ENCODE data around the gene COL23A1.

COL23A1 gene

GRCh38 chr5:178419651-178420050 lies 170.5 kb downstream of the COL23A1 start:
- no peak for TF ChIP-seq CTCF (IDR thresholded peaks at IDR 0.05)

GRCh38 chr5:178419196-178419595 lies 171.0 kb downstream of the COL23A1 start:
- intact Hi-C loops (cut with DNase I; ENCODE audit: low total_unique reads): no loop called here
- no peak for TF ChIP-seq CTCF (IDR thresholded peaks at IDR 0.05)
- Histone ChIP-seq H3K9me3 (no peaks in the 10 kb centered on the region), H3K4me1 (no peaks in the 10 kb centered on the region), H3K27me3 (peaks cover 0 to 6% of the 10 kb centered on the region in 2 donors), H3K4me3 (no peak overlapping the region), H3K27ac (no peak overlapping the region), H3K36me3 (no peaks in the 10 kb centered on the region)
- no peak for DNase-seq

More at GRCh38 chr5:178419651-178420050, 170.5 kb downstream of the COL23A1 start:
- Histone ChIP-seq H3K27me3 (peaks cover 0 to 6% of the 10 kb centered on the region in 2 donors), H3K4me3 (no peak overlapping the region), H3K36me3 (no peaks in the 10 kb centered on the region), H3K9me3 (no peaks in the 10 kb centered on the region), H3K4me1 (no peaks in the 10 kb centered on the region), H3K27ac (no peak overlapping the region)
- no peak for DNase-seq
- intact Hi-C loops (cut with DNase I; ENCODE audit: low total_unique reads): no loop called here

GRCh38 chr5:178418471-178419010 lies 171.7 kb downstream of the COL23A1 start:
- H3K36me3 ChIP-seq: no peaks in the 10 kb centered on the region
- DNase-seq: no peak
- H3K4me1 ChIP-seq: no peaks in the 10 kb centered on the region
- H3K27me3 ChIP-seq: peaks cover 0 to 3% of the 10 kb centered on the region in 2 donors
- no peak overlapping the region for H3K4me3 ChIP-seq
- TF ChIP-seq CTCF (IDR thresholded peaks at IDR 0.05): no peak
- intact Hi-C loops (cut with DNase I; ENCODE audit: low total_unique reads): no loop called here
- H3K27ac ChIP-seq: no peak overlapping the region
- H3K9me3 ChIP-seq: no peaks in the 10 kb centered on the region

GRCh38 chr5:178418031-178418430 lies 172.2 kb downstream of the COL23A1 start:
- no peaks in the 10 kb centered on the region for H3K36me3 ChIP-seq
- no peak overlapping the region for H3K4me3 ChIP-seq
- no peaks in the 10 kb centered on the region for H3K9me3 ChIP-seq
- TF ChIP-seq CTCF (IDR thresholded peaks at IDR 0.05): no peak
- no peak overlapping the region for H3K27ac ChIP-seq
- intact Hi-C loops (cut with DNase I; ENCODE audit: low total_unique reads): no loop called here
- peaks cover 0 to 6% of the 10 kb centered on the region in 2 donors for H3K27me3 ChIP-seq
- DNase-seq: no peak
- no peaks in the 10 kb centered on the region for H3K4me1 ChIP-seq

- no peak overlapping the region for H3K27ac ChIP-seq
- no peak overlapping the region for H3K4me3 ChIP-seq
- no peaks in the 10 kb centered on the region for H3K36me3 ChIP-seq
- TF ChIP-seq CTCF (IDR thresholded peaks at IDR 0.05): no peak
- intact Hi-C loops (cut with DNase I; ENCODE audit: low total_unique reads): no loop called here
- H3K27me3 ChIP-seq: peaks cover 0 to 6% of the 10 kb centered on the region in 2 donors
- no peak for DNase-seq
- H3K9me3 ChIP-seq: no peaks in the 10 kb centered on the region
- H3K4me1 ChIP-seq: no peaks in the 10 kb centered on the region
Observed at GRCh38 chr5:178417391-178417811, 172.8 kb downstream of the COL23A1 start.

- DNase-seq: no peak
- intact Hi-C loops (cut with DNase I; ENCODE audit: low total_unique reads): no loop called here
Observed at GRCh38 chr5:178416919-178417318, 173.3 kb downstream of the COL23A1 start.

More at GRCh38 chr5:178416919-178417318, 173.3 kb downstream of the COL23A1 start:
- peaks cover 0 to 3% of the 10 kb centered on the region in 2 donors for H3K27me3 ChIP-seq
- TF ChIP-seq CTCF (IDR thresholded peaks at IDR 0.05): no peak
- H3K27ac ChIP-seq: no peak overlapping the region
- no peaks in the 10 kb centered on the region for H3K36me3 ChIP-seq
- no peak overlapping the region for H3K4me3 ChIP-seq
- H3K9me3 ChIP-seq: no peaks in the 10 kb centered on the region
- no peaks in the 10 kb centered on the region for H3K4me1 ChIP-seq

Measured in tibial artery (tissue), 4 donors.